Left forelimb (tissue), 1 donor: Measurements from ENCODE around the gene SNRNP70.
"Not testable (repeated sequence)": the region's sequence is repeated elsewhere in the genome, so short reads cannot be mapped to it uniquely, and the experiment has no call there.

Source experiments
- DNase-seq: peaks from one replicate; pipeline ENCODE4 v3.0.0-alpha.2; 2018; ENCODE audit warnings: low spot score

The SNRNP70 gene

DNA sequence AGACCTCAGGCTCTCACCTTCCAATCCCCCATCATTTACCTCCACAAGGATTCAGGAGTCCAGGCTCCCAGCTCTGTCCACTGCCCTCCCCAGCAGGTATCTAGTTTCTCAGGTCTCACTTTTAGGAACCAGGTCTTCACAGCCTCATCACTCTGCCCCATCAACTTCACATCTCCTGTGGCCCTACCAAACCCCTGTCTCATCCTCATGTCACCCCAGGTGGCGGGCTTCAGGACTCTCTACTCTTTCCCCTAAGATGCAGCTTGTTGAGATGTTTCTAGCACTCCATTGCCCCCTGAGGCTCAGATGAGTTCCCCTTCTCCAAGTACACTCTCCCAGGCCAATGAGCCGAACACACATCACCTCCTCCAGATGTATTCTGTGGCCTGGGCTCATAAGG is 35.6 kb downstream of the SNRNP70 start:
- DNase-seq = no peak

DNA sequence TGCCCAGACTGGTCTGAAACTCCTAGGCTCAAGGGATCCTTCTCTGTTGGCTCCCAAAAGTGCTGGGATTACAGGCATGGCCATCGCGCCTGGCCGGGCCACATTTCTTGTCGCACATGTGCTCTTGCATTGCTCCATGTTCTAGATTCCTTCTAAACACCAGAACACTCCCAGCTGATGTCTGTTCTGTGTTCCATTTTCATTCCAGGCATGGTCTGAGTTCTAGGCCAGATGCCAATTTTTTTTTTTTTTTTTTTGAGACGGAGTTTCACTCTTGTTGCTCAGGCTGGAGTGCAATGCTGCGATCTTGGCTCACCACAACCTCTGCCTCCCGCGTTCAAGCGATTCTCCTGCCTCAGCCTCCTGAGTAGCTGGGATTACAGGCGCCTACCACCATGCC is 36.6 kb downstream of the SNRNP70 start:
- DNase-seq = not testable (repeated sequence)

DNA sequence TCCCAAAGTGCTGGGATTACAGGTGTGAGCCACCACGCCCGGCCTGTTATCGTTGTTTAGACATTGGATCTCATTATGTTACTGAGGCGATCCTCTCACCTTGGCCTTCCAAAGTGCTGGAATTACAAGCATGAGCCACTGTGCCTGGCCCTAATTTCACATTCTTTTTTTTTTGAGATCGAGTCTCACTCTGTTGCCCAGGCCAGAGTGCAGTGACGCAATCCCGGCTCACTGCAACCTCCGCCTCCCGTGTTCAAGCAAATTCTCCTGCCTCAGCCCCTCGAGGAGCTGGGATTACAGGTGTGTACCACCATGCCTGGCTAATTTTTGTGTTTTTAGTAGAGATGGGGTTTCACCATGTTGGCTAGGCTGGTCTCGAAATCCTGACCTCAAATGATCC is 38.0 kb downstream of the SNRNP70 start:
- not testable (repeated sequence) for DNase-seq

DNA sequence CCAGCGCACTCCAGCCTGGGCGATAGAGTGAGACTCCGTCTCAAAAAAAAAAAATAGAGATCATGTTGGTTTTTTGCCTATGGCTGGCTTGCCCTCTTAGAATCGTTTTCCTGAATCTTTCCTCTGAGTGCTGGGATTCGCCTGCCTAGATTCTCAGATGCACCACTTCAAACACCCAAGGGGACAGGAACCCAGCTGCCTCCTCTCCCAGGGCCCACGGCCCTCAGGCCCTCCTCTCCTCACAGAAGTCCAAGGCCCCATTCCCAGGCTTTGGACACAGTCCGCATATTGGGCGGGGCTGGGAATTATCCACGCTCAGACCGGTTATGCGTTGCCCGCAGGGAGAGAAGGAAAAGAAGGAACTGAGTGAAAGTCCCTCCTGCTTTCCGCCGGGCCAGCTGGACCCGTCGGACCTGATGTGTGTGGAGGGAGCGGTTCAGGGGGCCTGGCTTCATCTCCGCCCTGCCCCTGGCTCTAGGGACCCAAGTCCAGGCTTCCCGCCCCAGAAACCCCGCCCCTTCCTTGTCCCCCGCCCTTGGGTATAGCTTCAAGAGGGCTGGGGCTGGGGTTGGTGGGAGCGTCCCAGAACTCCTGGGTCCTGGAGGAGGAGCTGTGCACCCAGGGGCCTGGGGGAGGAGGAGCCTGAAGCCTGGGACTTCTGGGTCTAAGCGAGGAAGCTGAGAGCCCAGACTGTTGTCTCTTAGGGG is 39.9 kb downstream of the SNRNP70 start:
- no peak for DNase-seq

DNA sequence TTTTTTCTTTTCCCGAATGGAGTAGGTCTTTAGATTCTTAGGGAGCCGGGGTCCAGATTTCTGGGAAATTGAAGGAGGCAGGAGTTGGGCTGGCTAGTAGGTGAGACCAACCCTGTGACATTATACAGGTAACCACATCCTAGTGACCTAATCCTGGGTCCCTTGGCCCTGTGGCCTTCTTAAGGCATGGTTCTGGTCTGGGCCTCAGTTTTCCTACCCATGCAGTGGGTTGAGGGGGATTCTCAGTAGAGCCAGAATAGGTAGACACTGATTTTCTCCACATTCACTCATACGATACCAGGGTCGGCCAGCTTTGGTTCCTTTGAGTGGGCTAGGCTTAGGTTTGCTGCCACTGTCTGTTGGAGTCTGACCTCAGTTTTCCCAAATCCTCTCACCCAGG is 41.3 kb downstream of the SNRNP70 start:
- DNase-seq = no peak

DNA sequence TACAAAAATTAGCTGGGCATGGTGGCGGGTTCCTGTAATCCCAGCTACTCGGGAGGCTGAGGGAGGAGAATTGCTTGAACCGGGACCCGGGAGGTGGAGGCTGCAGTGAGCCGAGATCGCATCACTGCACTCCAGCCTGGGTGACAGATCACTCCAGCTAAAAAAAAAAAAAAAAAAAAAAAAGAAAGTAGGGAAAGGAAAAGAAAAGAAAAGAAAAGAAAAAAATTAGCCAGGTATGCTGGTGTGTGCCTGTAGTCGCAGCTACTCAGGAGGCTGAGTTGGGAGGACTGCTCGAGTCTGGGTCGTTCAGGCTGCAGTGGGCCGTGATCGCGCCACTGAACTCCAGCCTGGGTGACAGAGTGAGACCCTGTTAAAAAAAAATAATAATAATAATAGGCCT is 42.0 kb downstream of the SNRNP70 start:
- DNase-seq = not testable (repeated sequence)

DNA sequence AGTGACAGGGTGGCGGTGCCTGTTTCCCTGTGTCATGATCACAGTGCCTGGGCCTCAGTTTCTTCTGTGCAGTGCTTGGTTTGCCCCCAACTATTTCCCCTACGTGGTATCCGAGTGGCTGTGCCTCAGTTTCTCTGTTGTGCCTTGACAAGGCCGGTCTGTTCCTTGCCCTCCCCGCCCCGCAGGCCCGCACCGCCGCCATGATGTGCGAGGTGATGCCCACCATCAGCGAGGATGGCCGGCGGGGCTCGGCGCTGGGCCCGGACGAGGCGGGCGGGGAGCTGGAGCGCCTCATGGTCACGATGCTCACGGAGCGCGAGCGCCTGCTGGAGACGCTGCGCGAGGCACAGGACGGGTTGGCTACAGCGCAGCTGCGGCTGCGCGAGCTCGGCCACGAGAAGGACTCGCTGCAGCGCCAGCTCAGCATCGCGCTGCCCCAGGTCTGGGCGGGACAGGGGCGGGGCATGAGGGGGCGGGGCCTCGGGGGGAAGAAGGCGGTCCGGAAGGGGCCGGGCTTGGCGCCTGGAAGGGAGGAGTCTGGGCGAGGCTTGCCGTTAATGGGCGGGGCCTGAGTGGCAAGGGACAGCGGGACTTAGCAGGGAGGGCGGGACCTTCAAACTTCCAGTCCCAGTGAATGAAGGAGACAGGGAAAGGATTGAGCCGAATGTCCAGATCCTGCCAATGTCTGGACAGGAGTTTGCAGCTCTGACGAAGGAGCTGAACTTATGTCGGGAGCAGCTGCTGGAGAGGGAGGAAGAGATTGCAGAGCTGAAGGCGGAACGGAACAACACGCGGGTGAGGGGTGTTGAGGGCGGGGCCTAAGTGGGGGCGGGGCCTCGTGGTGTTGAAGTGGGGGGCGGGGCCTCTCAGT is 42.7 kb downstream of the SNRNP70 start:
- DNase-seq = peak; percentile 98

DNA sequence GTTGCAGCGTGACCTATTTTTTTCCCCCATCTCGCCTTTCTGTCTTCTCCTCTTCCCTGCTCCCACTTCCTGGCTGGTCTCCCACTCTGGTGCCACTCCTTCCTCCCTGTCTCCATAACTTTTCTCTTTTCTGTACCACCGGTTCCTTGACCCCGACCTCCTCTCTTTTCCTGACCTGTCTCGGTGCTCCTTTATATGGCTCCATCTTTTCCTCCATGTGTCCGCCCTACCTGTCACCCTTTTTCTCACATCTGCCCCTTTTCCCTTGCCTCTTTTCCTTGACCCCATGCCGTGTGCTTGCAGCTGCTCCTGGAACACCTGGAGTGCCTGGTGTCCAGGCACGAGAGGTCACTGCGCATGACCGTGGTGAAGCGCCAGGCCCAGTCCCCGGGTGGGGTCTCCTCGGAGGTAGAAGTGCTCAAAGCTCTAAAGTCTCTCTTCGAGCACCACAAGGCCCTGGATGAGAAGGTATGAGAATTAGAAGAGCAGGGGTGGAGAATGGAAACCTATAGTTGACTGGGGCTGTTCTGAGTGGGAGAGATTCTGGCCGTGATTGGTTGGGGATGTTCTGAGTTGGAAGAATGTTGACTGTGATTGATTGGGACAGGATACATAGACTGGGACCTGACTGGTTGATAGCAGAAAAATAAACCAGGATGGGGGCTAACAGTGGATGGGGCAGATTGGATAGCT is 43.4 kb downstream of the SNRNP70 start:
- no peak for DNase-seq

DNA sequence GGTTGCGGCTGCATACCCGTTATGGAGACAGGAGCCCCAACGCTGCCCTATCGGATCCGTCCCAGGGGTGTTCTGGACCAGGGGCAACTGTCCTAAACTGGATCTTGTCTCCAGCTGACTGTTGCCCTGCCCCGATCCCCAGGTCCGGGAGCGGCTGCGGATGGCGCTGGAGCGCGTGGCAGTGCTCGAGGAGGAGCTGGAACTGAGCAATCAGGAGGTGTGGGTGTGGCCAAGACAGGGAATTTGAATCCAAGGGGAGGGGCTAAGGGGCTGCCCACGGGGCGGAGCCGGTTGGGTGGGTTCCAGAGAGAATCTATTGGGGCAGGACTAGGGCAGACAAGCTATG is 44.0 kb downstream of the SNRNP70 start:
- no peak for DNase-seq

DNA sequence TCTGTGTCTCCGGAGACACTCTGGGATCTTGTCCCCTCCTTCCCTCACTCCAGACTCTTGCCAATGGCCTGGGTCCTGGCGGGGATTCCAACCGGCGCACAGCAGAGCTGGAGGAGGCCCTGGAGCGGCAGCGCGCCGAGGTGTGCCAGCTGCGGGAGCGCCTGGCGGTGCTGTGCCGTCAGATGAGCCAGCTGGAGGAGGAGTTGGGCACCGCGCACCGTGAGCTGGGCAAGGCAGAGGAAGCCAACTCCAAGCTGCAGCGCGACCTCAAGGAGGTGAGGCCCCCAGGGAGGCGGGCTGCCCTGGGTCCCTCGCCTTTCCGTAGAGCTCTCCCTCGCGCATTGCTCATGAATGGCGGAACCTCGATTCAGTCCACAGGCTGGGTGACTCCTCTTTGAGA is 45.1 kb downstream of the SNRNP70 start:
- DNase-seq = no peak

DNA sequence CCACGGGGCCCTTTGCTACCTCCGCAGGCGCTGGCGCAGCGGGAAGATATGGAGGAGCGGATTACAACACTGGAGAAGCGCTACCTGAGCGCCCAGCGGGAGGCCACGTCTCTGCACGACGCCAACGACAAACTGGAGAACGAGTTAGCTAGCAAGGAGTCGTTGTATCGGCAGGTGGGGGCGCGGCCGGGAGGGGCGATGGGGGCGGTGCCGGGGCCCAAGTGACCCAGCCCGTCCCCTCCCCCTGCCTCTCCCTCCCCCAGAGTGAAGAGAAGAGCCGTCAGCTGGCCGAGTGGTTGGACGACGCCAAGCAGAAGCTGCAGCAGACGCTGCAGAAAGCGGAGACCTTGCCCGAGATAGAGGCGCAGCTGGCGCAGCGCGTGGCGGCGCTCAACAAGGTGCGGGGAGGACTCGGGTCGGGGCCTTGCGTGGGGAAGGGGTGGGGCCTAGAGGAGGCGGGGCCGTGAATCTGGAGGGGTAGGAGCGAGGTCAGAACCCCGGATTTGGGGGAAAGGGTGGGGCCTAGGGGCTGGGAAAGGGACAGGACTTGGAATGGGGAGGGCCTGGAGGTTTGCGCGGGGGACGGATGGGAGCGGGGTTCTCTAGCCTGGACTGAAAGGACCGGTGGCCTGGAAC is 47.8 kb downstream of the SNRNP70 start:
- peak; percentile 64 for DNase-seq

DNA sequence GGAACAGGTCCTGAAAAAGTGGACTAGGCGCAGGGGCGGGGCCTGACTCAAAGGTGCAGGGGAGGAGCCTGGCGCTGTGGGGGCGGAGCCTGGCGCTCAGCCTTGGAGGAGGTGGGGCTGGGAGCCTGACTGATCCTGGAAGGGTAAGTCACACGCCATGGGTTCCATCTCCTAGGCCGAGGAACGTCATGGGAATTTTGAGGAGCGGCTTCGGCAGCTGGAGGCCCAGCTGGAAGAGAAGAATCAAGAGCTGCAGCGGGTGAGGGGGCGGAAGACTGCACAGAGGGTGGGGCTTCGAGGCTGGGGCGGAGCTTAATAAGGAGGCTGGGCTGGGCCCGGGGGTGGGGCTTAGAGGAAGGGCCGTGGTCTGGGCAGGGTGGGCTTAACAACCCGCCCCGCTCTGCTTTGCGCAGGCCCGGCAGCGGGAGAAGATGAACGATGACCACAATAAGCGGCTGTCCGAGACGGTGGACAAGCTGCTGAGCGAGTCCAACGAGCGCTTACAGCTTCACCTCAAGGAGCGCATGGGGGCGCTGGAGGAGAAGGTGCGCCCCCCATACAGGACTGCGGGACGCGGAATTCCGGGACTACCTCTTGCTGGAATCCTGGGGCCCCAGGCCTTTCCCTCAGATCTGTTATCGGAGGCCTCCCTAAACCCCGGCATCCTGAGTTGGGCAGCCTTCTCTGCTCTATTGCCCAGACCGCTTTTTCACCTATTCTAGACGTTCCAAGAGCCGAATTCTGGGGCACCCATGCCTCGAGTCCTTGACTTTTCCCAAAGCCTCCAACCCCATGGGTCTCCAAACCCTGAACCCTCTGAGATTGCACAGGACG is 48.6 kb downstream of the SNRNP70 start:
- DNase-seq = peak; percentile 81

DNA sequence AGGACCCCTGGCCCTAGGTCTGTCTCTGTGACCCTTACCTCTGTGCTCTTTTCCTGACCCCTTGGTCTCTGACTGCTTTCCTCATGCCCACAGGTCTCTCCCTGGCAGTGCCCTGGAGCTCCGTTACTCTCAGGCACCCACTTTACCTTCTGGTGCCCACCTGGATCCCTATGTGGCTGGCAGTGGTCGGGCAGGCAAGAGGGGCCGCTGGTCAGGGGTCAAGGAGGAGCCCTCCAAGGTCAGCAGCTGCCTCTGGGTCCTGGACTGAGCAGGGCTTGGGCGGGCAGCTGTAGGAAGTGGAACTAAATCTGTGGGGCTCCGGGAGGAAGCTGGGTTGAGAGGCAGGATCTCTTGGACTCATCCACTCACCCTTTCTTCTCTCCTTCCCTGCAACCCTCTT is 50.4 kb downstream of the SNRNP70 start:
- no peak for DNase-seq

DNA sequence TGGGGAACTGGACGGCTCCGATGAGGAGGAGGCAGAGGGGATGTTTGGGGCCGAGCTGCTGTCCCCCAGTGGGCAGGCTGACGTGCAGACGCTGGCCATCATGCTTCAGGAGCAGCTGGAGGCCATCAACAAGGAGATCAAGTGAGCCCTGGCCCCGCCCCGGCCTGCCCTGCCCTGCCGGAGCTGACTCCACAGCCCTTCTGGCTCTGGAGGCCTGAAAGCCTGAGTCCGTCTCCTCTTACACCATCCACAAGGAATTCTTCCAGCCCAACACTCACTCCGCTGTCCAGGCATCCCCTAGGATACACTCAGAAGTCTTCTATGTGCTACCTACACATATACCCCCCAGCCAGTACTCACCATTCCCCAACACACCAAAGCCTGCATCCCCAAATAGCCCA is 51.5 kb downstream of the SNRNP70 start:
- peak; percentile 64 for DNase-seq

DNA sequence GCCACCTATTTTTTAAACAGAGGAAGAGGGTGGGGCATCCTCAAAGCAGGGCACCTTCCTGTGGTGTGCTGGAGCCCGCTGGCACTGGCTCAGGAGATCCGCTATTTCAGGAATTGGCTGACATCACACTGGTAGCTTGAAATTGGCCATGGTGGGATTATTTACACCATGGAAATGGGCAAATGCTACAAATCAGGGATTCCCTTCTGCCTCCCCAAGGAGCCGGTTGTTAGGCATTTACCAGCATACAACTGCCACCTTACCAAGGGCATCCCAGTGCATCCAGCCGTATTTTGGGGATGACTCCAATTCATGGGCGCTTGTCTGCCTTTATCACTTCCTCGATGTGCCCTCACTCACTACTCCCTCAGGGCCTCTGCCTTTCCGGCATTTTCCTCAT is 55.7 kb downstream of the SNRNP70 start:
- no peak for DNase-seq

DNA sequence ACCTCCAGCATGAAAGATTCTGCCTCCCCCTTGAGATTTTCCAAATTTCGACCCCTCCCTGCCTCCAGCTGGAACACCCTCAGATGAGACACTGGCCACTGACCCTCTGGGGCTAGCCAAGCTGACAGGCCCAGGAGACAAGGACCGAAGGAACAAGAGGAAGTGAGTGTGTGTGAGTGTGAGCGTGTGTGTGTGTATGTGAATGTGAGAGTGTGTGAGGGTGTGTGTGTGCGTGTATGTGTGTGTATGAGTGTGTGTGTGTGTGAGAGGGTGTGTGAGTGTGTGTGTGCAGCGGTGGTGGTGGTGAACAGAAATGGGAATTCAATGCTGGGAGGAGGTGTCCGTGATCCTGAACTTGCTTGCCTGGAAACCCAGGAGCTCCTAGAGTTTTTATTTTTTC is 56.1 kb downstream of the SNRNP70 start:
- no peak for DNase-seq

DNA sequence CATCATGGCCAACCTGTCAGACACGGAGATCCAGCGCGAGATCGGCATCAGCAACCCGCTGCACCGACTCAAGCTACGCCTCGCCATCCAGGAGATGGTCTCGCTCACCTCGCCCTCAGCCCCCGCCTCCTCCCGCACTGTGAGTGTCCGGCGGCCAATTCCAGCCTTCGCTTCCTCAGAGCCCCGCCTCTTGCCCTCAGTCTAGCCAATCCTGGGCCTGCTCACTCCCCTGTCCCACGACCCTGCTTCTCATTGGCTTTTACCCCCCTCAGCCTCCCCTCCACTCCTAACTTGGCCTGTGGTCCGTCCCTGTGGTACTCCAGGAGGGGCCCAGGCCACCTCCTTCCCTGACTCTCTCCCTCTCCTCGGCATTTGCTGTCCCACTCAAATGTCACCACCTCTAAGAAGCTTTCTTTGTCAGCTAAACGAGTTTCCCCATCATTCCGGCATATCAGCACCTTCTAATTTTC is 57.6 kb downstream of the SNRNP70 start:
- DNase-seq = peak; percentile 89

DNA sequence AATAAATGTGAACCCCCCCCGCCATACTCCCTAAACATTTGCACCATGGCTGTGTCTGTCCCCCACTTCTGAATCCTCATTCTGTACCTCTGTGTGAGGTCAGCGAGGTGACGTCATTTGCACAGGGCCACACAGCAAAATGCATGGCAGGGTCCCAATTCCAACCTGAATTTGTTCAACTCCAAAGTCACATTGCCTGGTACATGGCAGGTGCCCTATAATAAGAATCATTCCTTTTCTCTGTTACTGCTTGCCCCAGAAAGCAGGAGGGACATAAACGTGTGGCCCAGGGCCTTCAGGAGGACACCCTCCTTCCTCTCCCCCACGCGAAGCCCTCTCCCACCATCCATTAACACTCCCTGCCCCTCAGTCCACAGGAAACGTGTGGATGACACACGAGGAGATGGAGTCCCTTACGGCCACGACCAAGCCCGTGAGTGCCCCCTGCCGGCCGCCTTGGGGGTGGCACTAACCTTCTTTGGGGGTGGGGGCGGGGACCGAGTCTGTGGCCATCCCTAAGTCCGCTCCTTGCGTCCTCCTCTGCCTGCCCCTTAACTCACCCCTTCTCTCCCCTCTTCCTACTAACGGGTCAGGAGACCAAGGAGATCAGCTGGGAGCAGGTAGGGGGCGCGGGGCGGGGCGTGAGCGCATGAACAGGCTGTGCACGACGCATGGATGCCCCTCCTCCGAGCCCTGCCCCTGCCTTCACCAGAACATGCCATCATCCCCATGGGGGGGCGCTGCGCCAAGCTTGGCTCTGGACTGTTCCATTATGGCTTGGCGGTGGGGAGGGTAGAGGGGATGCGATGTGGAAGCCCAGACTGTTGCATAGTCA is 60.5 kb downstream of the SNRNP70 start:
- peak; percentile 85 for DNase-seq

DNA sequence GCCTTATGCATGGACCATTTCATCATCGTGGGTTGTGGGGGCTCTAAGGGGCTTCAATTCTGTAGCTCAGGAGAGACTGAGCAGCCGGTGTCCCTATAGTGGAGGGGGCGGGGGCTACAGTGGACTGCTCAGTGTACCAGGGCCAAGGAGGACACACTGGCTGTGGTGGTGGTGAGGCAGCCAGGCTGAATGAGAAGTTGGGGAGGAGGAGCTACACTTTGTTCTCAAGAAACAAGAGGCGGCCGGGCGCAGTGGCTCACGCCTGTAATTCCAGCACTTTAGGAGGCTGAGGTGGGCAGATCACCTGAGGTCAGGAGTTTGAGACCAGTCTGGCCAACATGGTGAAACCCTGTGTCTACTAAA is 61.1 kb downstream of the SNRNP70 start:
- not testable (repeated sequence) for DNase-seq

DNA sequence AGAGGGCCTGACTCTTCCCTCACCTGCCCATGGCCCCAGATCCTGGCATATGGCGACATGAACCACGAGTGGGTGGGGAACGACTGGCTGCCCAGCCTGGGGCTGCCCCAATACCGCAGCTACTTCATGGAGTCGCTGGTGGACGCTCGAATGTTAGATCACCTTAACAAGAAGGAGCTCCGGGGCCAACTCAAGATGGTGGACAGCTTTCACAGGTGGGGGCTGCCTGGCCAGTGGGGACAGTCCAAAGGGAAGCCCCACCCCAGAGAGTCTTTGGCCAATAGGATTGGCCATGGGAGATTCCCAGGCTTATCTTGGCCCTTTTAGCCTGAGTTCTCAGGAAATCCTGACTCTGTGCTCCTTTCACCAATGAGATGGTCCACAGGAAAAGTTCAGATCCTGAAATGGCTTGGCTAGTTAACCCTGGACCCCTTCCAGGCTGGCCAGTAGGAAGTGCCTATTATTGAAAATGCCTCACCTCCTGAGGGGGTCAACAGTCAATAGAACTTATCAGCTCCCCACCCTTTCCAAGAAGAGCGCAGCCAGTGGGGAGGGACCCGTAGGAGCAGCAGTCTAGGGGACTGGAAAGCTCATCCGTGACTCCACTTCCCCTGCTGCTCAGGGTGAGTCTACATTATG is 62.9 kb downstream of the SNRNP70 start:
- no peak for DNase-seq
